CD4-positive, alpha-beta T cell treated with Interleukin-15 for 1 hour (primary cell): ENCODE measurements around the gene IZUMO2.
"Not testable (repeated sequence)": the region's sequence is repeated elsewhere in the genome, so short reads cannot be mapped to it uniquely, and the experiment has no call there.

Experiments used
- DNase-seq: peaks from one replicate; pipeline ENCODE4 v3.0.0-alpha.2; 2020

The IZUMO2 gene

DNA sequence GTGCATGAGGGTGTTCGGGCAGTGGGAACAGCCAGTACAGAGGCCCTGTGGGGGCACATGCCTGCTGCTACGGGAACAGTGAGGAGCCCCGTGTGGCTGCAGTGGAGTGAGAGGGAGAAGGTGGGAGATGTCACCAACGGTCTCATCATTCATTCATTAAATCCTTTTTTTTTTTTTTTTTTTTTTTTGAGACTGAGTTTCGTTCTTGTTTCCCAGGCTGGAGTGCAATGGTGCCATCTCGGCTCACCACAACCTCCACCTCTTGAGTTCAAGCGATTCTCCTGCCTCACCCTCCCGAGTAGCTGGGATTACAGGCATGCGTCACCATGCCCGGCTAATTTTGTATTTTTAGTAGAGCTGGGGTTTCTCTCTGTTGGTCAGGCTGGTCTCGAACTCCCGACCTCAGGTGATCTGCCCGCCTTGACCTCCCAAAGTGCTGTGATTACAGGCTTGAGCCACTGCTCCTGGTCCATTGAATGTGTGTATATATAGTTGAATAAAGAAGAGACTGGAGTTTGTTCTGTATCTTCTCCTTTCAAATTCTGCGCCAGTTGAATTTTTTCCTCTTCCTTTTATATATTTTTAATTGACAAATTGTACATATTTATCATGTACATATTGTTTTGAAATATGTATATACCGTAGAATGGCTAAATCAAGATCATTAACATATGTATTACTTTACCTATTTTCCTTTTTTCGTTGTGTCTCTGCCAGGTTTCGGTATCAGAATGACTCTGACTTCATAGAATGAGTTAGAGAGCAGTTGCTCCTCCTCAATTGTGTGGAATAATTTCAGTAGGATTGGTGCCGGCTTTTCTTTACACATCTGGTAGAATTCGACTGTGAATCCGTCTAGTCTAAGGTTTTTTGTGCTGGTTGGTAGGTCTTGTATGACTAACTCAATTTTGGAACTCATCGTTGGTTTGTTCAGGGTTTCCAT lies 28.0 kb downstream of the IZUMO2 start:
- DNase-seq = not testable (repeated sequence)

DNA sequence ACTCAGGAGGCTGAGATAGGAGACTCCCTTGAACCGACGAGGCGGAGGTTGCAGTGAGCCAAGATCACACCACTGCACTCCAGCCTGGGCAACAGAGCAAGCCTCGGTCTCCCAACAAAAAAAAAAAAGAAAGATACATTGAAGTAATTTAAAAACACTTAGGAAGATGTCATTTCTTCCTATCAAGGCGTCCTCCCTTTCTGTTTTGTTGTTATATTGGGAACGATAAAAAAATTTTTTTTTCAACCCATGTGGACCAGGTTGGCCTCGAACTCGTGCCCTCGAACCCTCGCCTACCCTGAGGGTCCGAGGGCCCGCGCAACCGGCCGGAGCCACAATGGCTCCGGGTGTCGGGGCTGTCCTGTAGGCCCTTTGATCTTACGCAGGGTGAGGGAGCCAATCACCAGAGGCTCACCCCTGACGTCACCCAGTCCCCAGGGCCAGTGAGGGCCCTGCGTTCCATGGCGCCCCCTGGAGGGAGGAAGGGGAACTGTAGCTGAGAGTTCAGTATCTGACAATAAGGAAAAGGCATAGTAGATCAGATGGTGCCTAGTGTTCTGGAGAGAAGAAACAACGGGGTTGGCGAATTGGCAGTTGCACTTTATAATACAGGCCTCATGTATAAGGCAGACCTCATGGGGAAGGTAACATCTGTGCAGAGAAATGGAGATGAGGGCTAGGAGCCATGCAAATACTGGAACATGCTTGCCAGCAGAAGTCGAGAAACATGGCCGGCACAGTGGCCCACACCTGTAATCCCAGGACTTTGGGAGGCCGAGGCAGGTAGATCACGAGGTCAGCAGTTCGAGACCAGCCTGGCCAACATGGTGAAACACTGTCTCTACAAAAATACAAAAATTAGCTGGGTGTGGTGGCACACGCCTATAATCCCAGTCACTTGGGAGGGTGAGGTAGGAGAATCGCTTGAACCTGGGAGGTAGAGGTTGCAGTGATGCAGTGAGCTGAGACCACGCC lies 29.3 kb downstream of the IZUMO2 start:
- not testable (repeated sequence) for DNase-seq

GRCh38 chr19:50104012-50104411 lies 59.1 kb downstream of the IZUMO2 start:
- DNase-seq = not testable (repeated sequence)

- DNase-seq = not testable (repeated sequence)
Measured at GRCh38 chr19:50103405-50103804, 59.7 kb downstream of the IZUMO2 start.
